Adrenal gland (tissue), 12 donors: ENCODE results near the gene SPTLC2. TPM values are rescaled to one million over a fixed set of nuclear protein-coding genes. Genes with fewer than 3 reads are reported as not detected.

Experiments
- DNase-seq, 7 donors: peaks; one replicate each; pipeline ENCODE4 v3.0.0-alpha.2; 2019 to 2020
- H3K27ac ChIP-seq, 5 donors: fragments of 200-600 bp; sonication (generic) in 4 of 5; 1 replicate in 3 of 5; 2 replicates in 2 of 5; pipeline versions ENCODE4 v1.5.1 to v1.8.0; 2016 to 2020; ENCODE audit warnings: mild to moderate bottlenecking in 1 of 5
- H3K27me3 ChIP-seq: fragments of 200-600 bp; 2 replicates; pipeline ENCODE4 v1.8.0; 2021
- H3K36me3 ChIP-seq, 2 donors: fragments of 200-600 bp; replicated peaks in 1 of 2; 1 replicate in 1 of 2; 2 replicates in 1 of 2; pipeline versions ENCODE4 v1.5.1 to v1.8.0; 2018 to 2022
- H3K4me1 ChIP-seq, 2 donors: fragments of 200-600 bp; replicated peaks in 1 of 2; 1 replicate in 1 of 2; 2 replicates in 1 of 2; pipeline versions ENCODE4 v1.5.1 to v1.8.0; 2018 to 2021
- H3K4me3 ChIP-seq, 4 donors: fragments of 200-600 bp; sonication (generic) in 3 of 4; one replicate each; pipeline ENCODE4 v1.5.1; 2016 to 2018
- H3K9me3 ChIP-seq, 3 donors: fragments of 200-600 bp; sonication (generic) in 1 of 3; replicated peaks in 1 of 3; 1 replicate in 2 of 3; 2 replicates in 1 of 3; pipeline versions ENCODE4 v1.5.1 to v1.8.0; 2016 to 2021
- POLR2A ChIP-seq, 2 donors: fragments of 450-650 bp; IDR thresholded peaks; one replicate each; pipeline ENCODE4 v1.6.1; 2017; ENCODE audit warnings: antibody characterized with exemption in 2 of 2, mild to moderate bottlenecking in 2 of 2, moderate library complexity in 1 of 2
- WGBS, 4 donors: extraction: QIAGEN DNeasy Blood & Tissue Kit in 2 of 4; methylation state at CpG; one replicate each; pipeline versions ENCODE4 v1.1.5 to v1.1.7; 2013 to 2017; 5-methylcytosine and 5-hydroxymethylcytosine counted together
- intact Hi-C, 2 donors: fragments of 100-400 bp; cut with DNase I; formaldehyde crosslinking; loops; one replicate each; pipeline versions ENCODE4 v1.14.1 to v1.15.0; 2022 to 2023
- polyA plus RNA-seq, 3 donors: library from polyadenylated mRNA; stranded (reverse); fragments of 200-250 nt in 2 of 3; fragments of 350-450 nt in 1 of 3; fragmentation: Illumina TruSeq in 1 of 3; extraction: RNeasy Lipid Tissue Mini Kit (QIAGEN cat#74804) in 1 of 3; gene quantifications; one replicate each; pipeline ENCODE4 v1.2.3, GENCODE V29; 2013 to 2014
- total RNA-seq, 9 donors: library from RNA; depleted of rRNA in 4 of 9; stranded (reverse); fragments of >200 nt in 4 of 9; fragments of 120-200 nt in 1 of 9; fragmentation: NEBNext Ultra II Directional in 1 of 9; extraction: Animal tissue kit (Norgen Biotek cat#: 25700) in 1 of 9; gene quantifications; one replicate each; pipeline versions ENCODE4 v1.1.0 to v1.2.4, GENCODE V29; 2013 to 2023
- TF ChIP-seq, protein P1 (sequence below), 6 experiments: fragments of 450-650 bp in 4 of 6; fragments of 200-600 bp in 2 of 6; sonication (generic) in 1 of 6; IDR thresholded peaks; 1 replicate in 5 of 6; 2 replicates in 1 of 6; pipeline versions ENCODE4 v1.5.1 to v1.8.0; 2016 to 2021; ENCODE audit warnings: antibody characterized with exemption in 6 of 6, mild to moderate bottlenecking in 2 of 6, moderate library complexity in 1 of 6
- donor health status: healthy with polysubstance abuse.
- donor health status: Bipolar disorder and iron deficiency.
- donor health status: DM: yes; HTN: yes; CAD: no.
- donor health status: DM: no; HTN: no; CAD: no.
- donor health status: DM: no; HTN: no; CAD: no.
- donor health status: DM: yes; HTN: yes; CAD: no.

SPTLC2 gene
- total and polyA plus RNA-seq, 12 donors = 7.1 to 61.9 (median 35.6) TPM

DNA sequence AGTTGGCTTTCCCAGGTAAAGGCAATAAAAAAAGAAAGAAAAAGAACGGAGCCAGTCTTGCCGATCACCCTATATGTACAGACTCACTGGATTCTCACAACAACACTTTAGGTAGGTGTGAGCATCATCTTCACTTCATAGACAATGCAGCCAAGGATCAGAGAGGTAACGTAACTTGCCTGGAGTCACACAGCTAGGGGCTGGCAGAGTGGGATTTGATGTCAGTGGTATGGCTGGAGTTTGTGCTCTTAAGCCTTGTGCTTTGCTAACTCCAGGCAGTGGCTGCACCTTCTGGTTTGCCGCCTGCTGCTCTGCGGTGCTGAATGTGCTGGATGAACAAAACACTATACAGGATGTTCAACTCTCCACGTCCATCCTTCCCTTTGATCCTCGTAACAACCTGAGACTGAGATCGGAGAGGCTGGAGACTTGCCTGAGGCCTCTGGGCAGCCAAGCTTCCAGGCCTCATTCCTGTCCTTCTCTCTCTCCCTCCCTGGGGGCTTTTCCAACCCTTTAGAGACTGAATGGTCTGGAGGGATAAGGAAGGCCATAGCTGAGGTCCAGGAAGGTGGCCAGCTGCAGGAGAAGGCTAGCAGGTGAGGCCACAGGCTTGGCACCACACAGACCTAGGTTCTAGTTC is 126.0 kb downstream of the SPTLC2 start:
- H3K27ac ChIP-seq = no peak overlapping the region
- H3K4me3 ChIP-seq = no peak overlapping the region
- intact Hi-C loops = no loop called here
- H3K27me3 ChIP-seq = no peaks in the 10 kb centered on the region
- DNase-seq = no peak
- H3K9me3 ChIP-seq = no peaks in the 10 kb centered on the region
- WGBS, 4 donors = 86 to 93% (median 91%) methylated on average over 3 to 8 of the region's 8 CpGs
- TF ChIP-seq, protein P1, sequence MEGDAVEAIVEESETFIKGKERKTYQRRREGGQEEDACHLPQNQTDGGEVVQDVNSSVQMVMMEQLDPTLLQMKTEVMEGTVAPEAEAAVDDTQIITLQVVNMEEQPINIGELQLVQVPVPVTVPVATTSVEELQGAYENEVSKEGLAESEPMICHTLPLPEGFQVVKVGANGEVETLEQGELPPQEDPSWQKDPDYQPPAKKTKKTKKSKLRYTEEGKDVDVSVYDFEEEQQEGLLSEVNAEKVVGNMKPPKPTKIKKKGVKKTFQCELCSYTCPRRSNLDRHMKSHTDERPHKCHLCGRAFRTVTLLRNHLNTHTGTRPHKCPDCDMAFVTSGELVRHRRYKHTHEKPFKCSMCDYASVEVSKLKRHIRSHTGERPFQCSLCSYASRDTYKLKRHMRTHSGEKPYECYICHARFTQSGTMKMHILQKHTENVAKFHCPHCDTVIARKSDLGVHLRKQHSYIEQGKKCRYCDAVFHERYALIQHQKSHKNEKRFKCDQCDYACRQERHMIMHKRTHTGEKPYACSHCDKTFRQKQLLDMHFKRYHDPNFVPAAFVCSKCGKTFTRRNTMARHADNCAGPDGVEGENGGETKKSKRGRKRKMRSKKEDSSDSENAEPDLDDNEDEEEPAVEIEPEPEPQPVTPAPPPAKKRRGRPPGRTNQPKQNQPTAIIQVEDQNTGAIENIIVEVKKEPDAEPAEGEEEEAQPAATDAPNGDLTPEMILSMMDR (IDR thresholded peaks at IDR 0.05) = no peak
- no peak for TF ChIP-seq POLR2A (IDR thresholded peaks at IDR 0.05)
- H3K4me1 ChIP-seq = no peaks in the 10 kb centered on the region
- no peaks in the 10 kb centered on the region for H3K36me3 ChIP-seq

DNA sequence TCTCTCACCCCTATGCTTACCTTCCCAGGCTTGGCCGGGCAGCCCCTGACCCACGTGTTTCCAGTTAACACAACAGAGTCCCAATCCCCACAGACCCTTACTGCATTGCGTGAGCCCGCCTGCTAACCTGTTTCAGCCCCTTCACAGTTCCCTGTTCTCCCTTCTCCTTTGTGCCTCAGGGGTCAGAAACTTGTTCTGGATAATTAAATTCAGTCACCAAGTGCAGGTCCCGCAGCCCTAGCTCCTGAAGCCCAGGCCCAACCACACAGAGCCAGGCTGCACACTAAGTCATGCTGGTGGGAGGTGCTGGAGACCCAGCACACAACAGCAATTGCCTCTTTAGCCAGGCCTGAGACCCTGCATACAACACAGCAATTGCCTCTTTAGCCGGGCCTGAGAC is 127.4 kb downstream of the SPTLC2 start:
- H3K36me3 ChIP-seq = no peaks in the 10 kb centered on the region
- TF ChIP-seq POLR2A (IDR thresholded peaks at IDR 0.05) = no peak
- TF ChIP-seq, protein P1 (IDR thresholded peaks at IDR 0.05) = no peak
- no peaks in the 10 kb centered on the region for H3K9me3 ChIP-seq
- intact Hi-C loops = no loop called here
- H3K4me1 ChIP-seq = no peaks in the 10 kb centered on the region
- no peak overlapping the region for H3K27ac ChIP-seq
- 84 to 95% (median 88%) methylated on average over 6 of the region's 6 CpGs for WGBS, 4 donors
- no peaks in the 10 kb centered on the region for H3K27me3 ChIP-seq
- DNase-seq = no peak
- no peak overlapping the region for H3K4me3 ChIP-seq

GRCh38 chr14:77488558-77488957 is 127.9 kb downstream of the SPTLC2 start:
- TF ChIP-seq, protein P1 (IDR thresholded peaks at IDR 0.05) = no peak
- no peak for TF ChIP-seq POLR2A (IDR thresholded peaks at IDR 0.05)
- H3K27ac ChIP-seq = no peak overlapping the region
- 81 to 86% (median 85%) methylated on average over 6 to 7 of the region's 7 CpGs for WGBS, 4 donors
- H3K36me3 ChIP-seq = no peaks in the 10 kb centered on the region
- intact Hi-C loops = no loop called here
- no peak for DNase-seq
- H3K27me3 ChIP-seq = no peaks in the 10 kb centered on the region
- H3K4me1 ChIP-seq = no peaks in the 10 kb centered on the region
- H3K9me3 ChIP-seq = no peaks in the 10 kb centered on the region
- H3K4me3 ChIP-seq = no peak overlapping the region

GRCh38 chr14:77485901-77486678 is 130.3 kb downstream of the SPTLC2 start:
- Histone ChIP-seq H3K36me3 (no peaks in the 10 kb centered on the region), H3K4me3 (no peak overlapping the region), H3K27ac (no peak overlapping the region), H3K4me1 (no peaks in the 10 kb centered on the region), H3K9me3 (no peaks in the 10 kb centered on the region), H3K27me3 (no peaks in the 10 kb centered on the region)
- TF ChIP-seq, protein P1 (IDR thresholded peaks at IDR 0.05) = no peak
- no peak for TF ChIP-seq POLR2A (IDR thresholded peaks at IDR 0.05)
- no peak for DNase-seq
- 91 to 95% (median 91%) methylated on average over 7 of the region's 7 CpGs for WGBS, 4 donors
- intact Hi-C loops = no loop called here
